ENCODE data around the gene RAB3GAP2. TPM values are rescaled to one million over a fixed set of nuclear protein-coding genes. Genes with fewer than 3 reads are reported as not detected.

Gene RAB3GAP2
- total and polyA plus RNA-seq, 2 of the 13 experiments (the other 11 are each of a cell fraction or from before 2014, with no cell fraction given) = 22.6 to 25.0 TPM

DNA sequence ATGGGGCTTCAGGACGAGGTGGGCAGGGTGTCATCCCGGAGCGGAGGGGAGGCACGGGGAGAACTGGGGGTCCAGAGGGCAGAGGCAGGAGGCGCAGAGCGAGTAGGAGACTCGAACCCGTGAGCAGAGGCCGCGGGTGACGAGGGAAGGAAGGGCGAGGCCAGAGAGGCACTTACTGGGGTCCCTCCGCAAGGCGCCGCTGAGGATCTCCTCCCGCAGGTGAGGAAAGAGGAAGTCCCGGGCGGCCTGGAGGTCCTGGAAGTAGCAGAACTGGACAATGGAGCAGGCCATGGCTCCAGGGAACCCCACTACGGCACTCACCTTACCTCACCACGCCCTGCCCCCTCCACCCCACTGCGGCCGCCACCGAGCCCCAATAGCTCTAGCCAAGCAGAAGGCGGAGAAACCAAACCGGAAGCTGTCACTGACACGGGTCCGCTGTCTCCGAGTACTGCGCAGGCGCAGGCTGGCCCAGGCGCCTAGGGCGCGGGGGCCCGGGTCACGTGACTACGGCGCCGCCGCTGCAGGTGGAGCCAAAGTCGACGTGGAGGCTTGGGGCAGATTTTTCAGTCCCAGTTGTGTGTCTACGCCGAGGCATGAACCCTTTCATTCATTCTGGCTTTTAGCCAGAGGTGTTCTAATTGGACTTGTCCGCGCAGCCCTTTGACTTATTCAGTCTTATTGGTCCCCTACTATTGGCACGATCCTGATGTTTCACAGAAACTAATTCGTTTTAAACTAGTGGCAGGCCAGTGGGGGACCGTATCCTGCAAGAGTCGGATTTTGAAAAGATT is at the start of gene RAB3GAP2 (continued):
- TF ChIP-seq, protein P1, sequence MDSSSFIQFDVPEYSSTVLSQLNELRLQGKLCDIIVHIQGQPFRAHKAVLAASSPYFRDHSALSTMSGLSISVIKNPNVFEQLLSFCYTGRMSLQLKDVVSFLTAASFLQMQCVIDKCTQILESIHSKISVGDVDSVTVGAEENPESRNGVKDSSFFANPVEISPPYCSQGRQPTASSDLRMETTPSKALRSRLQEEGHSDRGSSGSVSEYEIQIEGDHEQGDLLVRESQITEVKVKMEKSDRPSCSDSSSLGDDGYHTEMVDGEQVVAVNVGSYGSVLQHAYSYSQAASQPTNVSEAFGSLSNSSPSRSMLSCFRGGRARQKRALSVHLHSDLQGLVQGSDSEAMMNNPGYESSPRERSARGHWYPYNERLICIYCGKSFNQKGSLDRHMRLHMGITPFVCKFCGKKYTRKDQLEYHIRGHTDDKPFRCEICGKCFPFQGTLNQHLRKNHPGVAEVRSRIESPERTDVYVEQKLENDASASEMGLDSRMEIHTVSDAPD (CRISPR knock-in tag; IDR thresholded peaks at IDR 0.05) = peak; percentile 65; the same call in 1 of the 2 replicates
- TF ChIP-seq ZNF777 (CRISPR knock-in tag; IDR thresholded peaks at IDR 0.05) = 0 out of 2 replicates have a peak, but pooled peaks have one; percentile 65
- peak; percentile 91 for TF ChIP-seq BHLHE40 (IDR thresholded peaks at IDR 0.05; ENCODE audit: low read length)
- TF ChIP-seq GATAD1 (CRISPR knock-in tag; IDR thresholded peaks at IDR 0.05) = peak; percentile 82
- TF ChIP-seq RNF2 (conservative IDR thresholded peaks at IDR 0.05; ENCODE audit: low read depth) = peak; percentile 94; the same call in 1 of the 2 replicates
- TF ChIP-seq NFYB (CRISPR knock-in tag; IDR thresholded peaks at IDR 0.05) = peak; percentile 52; the same call in 1 of the 2 replicates
- TF ChIP-seq, protein P2, sequence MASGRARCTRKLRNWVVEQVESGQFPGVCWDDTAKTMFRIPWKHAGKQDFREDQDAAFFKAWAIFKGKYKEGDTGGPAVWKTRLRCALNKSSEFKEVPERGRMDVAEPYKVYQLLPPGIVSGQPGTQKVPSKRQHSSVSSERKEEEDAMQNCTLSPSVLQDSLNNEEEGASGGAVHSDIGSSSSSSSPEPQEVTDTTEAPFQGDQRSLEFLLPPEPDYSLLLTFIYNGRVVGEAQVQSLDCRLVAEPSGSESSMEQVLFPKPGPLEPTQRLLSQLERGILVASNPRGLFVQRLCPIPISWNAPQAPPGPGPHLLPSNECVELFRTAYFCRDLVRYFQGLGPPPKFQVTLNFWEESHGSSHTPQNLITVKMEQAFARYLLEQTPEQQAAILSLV (CRISPR knock-in tag; IDR thresholded peaks at IDR 0.05; ENCODE audit: borderline replicate concordance) = peak; percentile 69; the same call in 1 of the 2 replicates
- TF ChIP-seq ZNF33B (CRISPR knock-in tag; IDR thresholded peaks at IDR 0.05) = peak; percentile 68; the same call in 1 of the 2 replicates
- peak; percentile 86; the same call in 1 of the 2 replicates for TF ChIP-seq HES4 (CRISPR knock-in tag; IDR thresholded peaks at IDR 0.05; ENCODE audit: borderline replicate concordance)
- 0 out of 2 replicates have a peak, but pooled peaks have one; percentile 48 for TF ChIP-seq ZNF703 (CRISPR knock-in tag; IDR thresholded peaks at IDR 0.05; ENCODE audit: borderline replicate concordance)
- peak; percentile 18; the same call in 1 of the 2 replicates for TF ChIP-seq FOXJ3 (CRISPR knock-in tag; IDR thresholded peaks at IDR 0.05; ENCODE audit: borderline replicate concordance)
- TF ChIP-seq, protein P3, sequence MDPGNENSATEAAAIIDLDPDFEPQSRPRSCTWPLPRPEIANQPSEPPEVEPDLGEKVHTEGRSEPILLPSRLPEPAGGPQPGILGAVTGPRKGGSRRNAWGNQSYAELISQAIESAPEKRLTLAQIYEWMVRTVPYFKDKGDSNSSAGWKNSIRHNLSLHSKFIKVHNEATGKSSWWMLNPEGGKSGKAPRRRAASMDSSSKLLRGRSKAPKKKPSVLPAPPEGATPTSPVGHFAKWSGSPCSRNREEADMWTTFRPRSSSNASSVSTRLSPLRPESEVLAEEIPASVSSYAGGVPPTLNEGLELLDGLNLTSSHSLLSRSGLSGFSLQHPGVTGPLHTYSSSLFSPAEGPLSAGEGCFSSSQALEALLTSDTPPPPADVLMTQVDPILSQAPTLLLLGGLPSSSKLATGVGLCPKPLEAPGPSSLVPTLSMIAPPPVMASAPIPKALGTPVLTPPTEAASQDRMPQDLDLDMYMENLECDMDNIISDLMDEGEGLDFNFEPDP (CRISPR knock-in tag; conservative IDR thresholded peaks at IDR 0.05) = no peak
- TF ChIP-seq, protein P4, sequence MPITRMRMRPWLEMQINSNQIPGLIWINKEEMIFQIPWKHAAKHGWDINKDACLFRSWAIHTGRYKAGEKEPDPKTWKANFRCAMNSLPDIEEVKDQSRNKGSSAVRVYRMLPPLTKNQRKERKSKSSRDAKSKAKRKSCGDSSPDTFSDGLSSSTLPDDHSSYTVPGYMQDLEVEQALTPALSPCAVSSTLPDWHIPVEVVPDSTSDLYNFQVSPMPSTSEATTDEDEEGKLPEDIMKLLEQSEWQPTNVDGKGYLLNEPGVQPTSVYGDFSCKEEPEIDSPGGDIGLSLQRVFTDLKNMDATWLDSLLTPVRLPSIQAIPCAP (CRISPR knock-in tag; IDR thresholded peaks at IDR 0.05; ENCODE audit: low read depth) = no peak; the same call in 1 of the 2 replicates
- no peak for TF ChIP-seq ZNF746 (CRISPR knock-in tag; IDR thresholded peaks at IDR 0.05)
- TF ChIP-seq NR2C2 (CRISPR knock-in tag; IDR thresholded peaks at IDR 0.05; ENCODE audit: borderline replicate concordance) = peak; percentile 52; the same call in 1 of the 2 replicates
- peak; percentile 86 for TF ChIP-seq PHF20 (CRISPR knock-in tag; IDR thresholded peaks at IDR 0.05)
- no peak for TF ChIP-seq ZNF484 (CRISPR knock-in tag; IDR thresholded peaks at IDR 0.05; ENCODE audit: borderline replicate concordance, low read depth)
- no peak for TF ChIP-seq MLX (CRISPR knock-in tag; IDR thresholded peaks at IDR 0.05)
- peak; percentile 86; the same call in 1 of the 2 replicates for TF ChIP-seq ZSCAN31 (CRISPR knock-in tag; IDR thresholded peaks at IDR 0.05; ENCODE audit: low read depth)
- TF ChIP-seq, protein P5, sequence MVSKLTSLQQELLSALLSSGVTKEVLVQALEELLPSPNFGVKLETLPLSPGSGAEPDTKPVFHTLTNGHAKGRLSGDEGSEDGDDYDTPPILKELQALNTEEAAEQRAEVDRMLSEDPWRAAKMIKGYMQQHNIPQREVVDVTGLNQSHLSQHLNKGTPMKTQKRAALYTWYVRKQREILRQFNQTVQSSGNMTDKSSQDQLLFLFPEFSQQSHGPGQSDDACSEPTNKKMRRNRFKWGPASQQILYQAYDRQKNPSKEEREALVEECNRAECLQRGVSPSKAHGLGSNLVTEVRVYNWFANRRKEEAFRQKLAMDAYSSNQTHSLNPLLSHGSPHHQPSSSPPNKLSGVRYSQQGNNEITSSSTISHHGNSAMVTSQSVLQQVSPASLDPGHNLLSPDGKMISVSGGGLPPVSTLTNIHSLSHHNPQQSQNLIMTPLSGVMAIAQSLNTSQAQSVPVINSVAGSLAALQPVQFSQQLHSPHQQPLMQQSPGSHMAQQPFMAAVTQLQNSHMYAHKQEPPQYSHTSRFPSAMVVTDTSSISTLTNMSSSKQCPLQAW (CRISPR knock-in tag; IDR thresholded peaks at IDR 0.05) = peak; percentile 89
- no peak for TF ChIP-seq NR2F6 (IDR thresholded peaks at IDR 0.05)
- TF ChIP-seq NR2F6 (CRISPR knock-in tag; IDR thresholded peaks at IDR 0.05) = peak; percentile 34; the same call in 1 of the 2 replicates
- TF ChIP-seq IRF2 (CRISPR knock-in tag; IDR thresholded peaks at IDR 0.05) = no peak
